ENCODE measurements around the gene MAPK8IP1.

The MAPK8IP1 gene

DNA sequence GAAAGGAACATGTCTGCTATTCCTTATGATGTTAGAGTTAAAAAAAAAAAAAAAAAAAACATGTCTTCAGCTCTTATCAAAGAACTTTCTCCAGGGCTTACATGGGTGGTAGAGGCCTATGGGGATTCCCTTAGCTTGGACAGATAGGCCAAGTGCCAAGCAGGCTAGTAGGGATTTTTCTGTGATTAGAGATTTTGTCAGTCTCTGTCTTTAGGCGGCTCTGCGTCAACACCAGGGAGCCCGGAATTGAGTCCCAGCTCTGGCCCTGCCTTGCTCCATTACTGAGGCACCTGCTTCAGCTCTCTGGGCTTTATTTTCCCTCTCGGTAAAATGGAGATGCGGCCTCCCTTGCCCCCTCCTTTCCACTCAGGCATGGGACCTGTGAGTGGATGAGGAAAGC lies 25.1 kb upstream of the MAPK8IP1 start:
- DNase-seq, result no peak

DNA sequence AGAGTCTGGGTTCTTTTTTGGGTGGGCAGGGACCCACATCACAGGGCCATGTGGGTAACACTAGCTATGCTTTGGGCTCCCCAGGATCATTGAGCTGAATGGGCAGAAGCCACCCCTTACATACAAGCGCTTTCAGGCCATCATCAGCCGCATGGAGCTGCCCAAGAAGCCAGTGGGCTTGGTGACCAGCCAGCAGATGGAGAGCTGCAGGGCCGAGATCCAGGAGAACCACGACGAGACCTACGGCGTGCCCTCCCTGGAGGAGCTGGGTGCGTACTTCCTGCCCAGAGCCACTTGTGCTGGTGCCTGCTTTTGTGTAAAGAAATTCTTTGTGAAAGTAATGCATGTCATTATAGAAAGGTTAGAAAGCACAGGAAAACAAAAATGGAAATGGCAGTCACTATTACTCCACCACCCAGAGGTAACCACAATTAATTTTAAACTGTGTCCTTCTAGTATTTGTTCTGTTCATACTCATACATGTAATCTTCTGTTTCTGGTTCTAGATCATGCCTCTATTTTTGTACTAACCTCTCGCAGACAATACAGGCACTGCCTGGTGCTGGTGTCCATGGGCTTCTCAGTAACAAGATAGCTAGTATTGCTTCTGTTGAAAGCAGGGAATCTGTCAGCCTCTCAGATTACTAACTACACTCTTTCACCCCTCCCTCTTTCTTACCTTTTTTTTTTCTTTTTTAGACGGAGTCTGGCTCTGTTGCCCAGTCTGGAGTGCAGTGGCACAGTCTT lies 24.5 kb upstream of the MAPK8IP1 start:
- DNase-seq, result no peak

DNA sequence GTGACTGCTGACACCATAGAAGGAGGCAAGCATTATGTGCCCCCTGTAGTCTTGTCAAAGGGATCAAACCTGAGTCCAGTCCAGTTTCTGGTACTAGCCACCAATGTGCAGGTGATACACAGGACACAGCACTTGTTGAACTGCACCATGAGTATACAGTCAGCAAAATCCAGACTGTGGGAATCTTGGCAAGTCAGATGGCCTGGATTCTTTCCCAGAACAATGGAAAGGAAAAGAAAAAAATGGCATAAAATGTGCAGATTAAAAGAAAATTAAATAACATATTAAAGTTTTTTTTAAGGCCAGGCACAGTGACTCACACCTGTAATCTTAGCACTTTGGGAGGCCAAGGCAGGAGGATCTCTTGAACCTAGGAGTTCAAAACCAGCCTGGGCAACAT lies 21.4 kb upstream of the MAPK8IP1 start:
- no peak for DNase-seq

DNA sequence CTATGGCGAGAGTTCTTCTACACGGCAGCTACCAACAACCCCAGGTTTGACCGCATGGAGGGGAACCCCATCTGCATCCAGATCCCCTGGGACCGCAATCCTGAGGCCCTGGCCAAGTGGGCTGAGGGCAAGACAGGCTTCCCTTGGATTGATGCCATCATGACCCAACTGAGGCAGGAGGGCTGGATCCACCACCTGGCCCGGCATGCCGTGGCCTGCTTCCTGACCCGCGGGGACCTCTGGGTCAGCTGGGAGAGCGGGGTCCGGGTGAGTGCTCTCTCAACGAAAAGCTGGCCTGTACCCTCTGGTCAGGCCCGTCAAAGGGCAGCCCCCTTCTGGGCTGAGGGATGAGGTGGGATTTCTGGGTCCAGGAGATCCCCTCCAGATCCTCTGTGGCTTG lies 15.9 kb upstream of the MAPK8IP1 start:
- no peak for DNase-seq

DNA sequence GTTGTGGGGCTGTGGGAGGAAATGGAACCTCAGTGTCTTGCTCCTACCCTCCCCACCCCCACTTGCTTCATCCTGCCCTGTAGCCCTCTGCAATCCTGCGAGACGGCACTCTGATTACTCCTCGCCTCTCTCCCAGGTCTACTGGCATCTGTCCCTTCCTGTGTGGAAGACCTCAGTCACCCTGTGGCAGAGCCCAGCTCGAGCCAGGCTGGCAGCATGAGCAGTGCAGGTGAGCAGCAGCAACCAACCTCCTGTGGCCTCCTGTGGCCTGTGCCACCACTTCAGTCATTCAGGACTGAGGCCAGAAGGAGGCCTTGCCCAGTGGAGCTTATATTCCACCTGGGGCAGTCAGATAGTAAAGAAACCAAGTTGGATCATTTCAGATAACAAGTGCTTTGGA lies 14.7 kb upstream of the MAPK8IP1 start:
- DNase-seq, result no peak

DNA sequence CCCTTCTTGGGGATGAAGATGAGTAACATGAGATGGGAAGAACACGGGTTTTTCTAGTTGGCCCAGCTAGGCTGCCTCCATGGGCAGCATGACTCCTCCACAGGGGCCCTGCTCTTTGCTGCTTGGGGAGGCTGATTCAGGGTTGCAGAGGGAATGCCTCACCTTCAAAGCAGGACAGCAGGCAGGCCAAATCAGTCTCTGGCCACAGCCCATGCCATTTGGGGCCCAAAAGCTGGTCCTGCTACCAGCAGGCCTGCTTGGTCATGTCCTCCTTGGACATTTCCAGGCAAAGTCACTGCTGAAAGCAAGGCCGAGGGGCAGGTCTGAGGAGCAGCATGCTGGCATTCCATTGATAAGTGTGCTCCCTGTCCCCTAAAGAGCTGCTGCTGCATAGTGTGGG lies 13.8 kb upstream of the MAPK8IP1 start:
- no peak for DNase-seq

DNA sequence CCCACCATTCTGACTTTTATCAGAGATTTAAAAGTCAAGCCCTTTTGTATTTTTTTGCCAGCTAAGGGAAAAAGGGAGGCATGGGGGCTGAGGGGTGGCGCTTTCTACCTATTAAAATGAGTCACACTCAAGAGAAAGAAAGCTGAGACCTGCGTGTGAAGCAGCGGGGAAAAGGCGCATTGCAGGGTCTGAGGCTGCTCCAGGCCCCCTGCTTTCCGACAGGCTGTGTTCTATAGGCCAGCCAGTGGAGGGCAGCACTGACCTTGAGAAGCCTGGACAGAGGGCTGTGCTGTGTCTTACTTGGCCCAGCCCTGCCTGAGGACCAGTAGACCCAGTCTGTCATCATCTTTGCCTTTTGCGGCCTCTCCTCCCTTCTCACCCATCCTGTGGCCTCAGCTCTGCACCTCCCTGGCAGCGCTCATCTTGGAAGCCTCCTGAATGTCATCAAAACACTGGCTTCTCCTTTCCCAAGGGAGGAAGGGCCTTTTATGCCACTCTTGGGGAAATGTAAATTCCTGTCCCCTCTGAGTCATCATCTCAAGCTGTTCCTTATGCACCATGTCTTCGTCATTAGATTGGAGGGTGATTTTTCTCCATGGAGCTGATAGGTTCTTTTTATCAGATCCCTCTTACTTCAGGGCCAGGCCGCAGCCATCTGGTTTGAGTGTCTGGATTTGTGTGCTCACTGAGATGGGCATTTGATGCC lies 12.6 kb upstream of the MAPK8IP1 start:
- DNase-seq, result peak; percentile 55

DNA sequence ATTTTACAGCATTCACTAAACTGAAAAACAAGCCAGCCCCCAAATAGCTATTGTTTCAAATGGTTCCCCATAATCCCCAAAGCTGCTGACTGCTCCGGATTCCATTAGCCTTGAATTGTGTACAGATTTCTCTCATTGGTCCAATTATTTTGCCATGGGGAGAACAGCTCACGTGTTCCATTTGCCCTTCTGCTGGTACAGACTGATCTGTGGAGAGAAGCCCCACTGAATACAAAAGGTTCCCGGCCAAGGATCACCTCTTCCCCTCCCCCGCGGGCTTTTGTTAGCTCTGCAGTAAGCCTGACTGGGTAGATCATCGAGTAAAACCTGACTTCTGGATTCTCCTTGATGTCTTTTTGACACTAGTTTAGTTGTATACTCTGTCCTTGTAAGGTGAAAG lies 9.1 kb upstream of the MAPK8IP1 start:
- DNase-seq, result no peak

DNA sequence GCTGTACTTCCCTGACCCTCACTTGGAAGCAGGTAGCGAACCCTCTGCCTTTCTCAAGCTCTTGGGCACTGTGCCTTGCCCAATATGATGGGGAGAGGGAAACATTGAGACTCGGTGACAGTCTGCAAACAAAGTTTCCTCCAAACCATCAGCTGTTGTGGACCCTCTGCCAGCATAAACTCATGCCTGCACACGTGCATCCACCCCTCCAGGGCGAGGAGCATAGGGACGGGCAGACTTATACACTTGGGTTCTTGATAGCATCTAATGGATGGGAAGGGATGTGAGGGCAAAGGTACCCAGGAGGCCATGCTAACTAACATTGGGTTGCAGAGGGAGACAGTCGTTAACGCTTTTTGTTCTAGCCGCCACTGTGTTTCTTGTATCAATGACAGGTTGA lies 8.2 kb upstream of the MAPK8IP1 start:
- DNase-seq, result no peak

DNA sequence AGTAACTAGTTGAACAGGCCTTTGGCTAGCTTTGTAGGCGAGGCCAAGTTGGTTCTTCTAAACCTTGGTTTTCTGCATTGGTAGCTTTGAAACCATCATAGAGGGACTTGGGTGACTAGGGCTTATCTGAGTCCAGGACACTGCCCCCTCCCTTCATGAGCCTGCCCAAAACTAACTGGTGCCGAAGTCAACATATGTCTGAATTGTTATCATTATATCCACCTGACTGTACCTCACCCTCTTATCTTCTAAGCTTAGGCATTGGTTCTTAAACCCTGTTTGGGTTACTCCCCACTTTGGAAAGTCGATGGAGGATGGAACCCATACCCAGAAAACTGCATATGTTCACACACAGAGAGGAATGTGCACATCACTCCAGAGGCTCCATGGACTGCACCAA lies 7.6 kb upstream of the MAPK8IP1 start:
- DNase-seq, result no peak

DNA sequence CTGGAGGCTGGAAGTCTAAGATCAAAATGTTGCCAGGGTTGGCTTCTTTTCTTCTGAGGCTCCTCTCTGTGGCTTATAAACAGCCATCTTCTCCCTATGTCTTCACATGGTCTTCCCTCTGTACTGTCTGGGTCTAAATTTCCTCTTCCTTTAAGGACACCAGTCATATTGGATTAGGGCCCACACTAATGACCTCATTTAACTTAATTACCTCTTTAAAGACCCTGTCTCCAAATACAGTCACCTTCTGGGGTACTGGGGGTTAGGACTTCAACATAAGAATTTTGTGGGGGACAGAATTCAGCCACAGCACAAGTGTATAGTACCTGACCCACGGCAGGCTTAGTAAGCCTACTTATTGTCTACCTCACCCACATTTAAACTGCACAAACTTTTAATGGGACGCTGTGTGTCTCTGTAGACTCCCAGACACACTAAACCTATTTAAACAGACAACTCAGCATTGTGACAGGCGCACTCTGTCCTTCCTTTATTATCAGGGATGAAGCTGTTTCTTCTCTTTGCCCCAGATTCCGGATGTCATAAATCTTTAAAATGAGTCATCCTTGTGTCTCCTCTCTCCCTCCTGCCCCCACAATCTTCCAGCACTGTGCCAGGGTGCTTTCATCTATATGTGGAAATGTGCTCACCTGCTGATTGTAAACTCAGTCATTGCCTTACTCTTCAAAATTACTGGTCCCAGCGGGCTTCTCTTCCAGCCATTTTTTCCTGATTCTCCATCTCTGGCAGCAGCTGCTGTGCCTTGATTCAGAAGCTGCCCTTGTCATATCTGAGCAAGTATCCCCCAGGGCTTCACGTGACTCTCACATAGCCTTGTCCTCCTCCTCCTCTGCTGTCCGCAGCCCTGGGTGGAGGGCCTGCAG lies 5.4 kb upstream of the MAPK8IP1 start:
- DNase-seq, result no peak

DNA sequence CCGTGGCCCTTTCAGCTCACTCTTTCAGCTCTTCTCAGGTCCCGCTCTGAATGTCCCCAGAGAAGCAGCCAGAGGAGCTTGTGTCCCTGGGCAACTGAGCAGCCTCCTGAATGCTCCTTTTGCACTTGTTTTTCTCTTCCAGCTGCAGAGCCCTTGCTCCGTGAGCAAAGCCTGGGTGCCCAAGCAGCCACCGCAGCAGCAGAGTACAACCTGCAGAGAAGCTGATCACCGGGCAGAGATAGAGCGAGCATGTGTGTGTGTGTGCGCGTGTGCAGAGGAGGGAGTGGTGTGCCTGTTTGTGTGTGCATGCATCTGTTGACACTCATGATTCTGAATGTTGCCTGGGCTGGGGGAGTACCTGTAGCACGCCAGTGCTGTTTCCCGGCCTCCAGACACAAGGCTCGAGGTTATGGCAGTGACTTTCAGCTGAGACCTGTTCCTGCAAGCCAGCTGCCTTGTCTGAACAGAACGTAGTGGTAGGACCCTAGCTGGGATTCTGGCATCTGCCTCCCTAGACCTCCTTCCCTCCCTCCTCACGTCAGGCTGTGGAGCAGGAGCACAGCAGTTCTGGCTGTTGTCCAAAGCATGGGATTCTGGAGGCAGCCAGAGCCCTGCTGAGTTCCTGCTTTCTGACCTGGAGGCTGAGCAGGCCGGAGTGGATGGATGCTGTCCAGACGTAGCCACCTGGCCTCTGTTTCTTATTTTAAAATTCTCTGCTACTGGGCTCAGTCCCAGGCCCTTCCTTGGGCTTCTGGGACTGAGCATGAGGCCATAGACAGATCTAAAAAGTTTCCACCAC lies 4.5 kb upstream of the MAPK8IP1 start:
- no peak for DNase-seq

DNA sequence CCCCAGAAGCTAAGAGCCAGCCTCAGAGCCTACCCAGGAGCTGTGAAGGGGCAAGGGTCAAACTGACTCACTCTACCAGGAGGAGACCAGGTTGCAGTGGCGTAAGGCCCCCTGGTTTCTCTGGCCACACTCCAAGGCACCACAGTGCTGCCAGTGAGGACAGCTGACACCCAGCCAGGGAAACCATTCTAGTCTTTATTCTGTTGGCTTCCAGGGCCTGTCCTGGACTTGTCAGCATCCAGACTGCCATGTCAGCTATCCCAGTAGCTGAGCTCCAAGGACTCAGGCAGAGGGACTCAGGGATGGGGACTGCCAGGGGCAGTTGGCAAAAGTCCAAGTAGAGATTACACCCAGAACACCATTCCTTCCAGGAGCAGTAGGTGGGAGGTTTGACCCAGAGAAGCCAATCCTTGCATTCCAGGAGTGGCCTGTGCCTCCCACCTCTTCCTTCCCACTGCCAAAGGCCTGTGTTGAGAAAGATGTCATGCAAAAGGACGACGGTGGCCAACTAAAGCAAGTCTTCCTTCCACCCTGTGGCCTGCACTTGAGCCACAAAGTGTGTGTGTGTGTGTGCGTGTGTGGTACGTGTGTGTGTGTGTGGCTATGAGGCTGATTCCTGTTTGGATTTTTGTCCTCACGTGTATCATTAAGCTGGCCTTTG lies 3.6 kb upstream of the MAPK8IP1 start:
- DNase-seq, result peak; percentile 38

DNA sequence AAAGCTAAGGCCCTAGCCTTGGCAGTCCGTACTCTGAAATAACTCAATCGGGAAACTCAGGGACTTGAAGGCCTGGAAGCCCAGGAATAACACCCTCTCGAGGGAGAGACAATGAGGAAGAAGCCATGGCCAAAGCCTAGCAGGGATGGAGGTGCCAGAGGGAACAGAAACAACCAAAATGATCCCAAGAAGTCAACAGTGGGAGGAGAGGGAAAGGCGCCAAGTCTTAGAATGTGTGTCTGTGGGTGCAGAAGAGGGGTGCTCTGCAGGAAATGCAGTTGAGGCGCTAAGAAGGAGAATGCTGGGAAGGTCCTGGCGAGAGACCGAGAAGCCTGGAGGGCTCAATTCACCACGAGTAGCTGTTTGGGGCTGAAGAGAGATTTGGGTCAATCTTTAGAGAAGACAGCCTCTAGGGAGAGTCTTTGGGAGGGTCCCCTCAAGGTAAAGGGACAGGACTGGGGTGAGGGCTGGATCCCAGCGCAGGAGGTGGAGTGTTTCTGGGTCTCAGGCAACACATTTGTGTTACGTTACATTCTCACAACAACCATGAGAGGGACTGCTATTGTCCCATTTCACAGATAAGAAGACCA lies 760 bp upstream of the MAPK8IP1 start:
- DNase-seq, result no peak

DNA sequence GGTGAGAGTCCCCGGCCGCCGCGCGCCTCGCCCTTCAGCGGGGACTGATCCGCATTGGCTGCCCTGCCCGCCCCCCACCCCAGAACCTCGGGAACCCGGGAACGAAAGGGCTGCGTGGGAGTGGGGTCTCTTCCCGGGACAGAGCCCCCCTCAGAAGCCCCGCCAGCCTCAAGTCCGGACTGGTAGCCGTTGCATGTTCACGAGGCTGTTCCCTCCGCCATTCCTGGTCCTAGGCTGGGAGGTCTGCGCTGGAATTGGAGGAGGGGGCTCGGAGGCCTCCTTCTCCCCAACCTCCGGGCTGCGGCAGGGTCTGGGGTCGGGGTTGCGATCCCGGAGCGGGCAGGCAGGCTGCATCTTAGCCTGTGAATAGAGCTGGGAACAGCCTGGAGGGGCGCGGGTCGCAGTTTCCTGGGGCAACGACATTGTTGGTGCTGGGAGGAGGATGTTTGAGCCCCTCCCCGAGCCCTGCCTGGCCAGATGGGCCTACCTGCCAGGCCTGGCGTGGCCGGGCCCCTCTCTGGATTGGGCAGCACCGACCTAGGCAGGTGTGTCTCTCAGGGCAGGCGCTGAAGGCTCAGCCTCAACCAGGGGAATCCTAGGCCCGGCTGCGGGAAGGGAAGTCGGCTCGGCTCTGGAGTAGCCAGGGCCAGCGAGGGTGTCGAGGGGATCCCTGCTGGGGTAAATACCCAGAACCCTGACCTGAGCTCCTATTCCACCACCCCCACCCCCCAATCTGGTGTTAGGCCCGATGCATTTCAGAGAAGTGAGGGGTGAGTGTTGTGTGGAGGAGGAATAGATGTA lies 670 bp downstream of the MAPK8IP1 start:
- peak; percentile 16 for DNase-seq

DNA sequence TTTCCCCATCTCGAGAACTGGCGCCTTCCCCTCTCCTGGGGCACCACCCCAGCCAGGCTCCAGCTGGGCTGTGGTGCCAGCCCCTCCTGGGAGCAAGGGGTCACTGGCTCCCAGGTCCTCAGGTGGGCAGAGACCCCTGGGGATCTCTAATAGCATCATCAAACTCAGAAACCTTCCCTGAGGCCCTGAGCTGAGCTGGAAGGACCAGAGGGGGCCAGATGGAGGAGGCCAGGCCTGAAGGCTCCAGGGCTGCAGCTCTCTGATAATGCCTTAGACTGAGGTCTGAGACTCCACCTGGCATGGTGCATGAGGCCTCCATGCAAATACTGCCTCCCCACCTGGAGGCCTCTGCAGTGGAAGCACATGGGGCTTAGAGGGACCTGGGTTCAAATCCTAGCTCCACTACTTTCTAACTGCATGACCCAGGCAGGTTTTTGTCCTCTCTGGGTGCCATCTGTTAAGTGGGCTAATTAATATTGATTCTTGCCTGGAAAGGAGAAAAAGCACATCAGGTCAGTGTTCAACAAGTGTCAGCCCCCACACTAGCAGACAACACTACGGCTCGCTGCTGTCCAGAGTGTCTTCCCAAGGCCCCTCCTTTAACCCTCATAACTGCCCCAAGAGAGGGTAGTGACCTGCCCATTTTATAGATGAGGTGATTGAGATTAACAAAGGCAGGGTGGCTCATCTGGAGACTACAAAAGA lies 1.5 kb downstream of the MAPK8IP1 start:
- no peak for DNase-seq

DNA sequence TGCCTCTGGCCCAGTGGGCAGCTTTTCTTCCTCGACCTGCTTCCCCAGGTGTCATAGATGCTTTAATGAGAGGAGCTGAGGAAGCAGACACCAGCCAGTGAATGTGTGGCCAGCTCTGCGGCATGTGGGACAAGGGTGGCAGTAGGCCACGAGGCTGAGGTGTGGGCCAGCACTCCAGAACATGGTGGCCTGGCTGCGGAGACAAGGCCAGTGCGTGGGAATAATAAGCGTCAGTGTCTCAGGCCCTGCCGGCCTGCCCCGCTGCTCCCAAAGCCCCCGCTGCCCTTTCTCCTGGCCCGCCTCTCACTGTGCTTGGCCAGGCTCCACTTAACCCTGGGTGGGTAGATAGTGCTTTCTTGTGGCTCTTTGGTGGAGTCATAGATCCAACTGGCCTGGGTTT lies 2.1 kb downstream of the MAPK8IP1 start:
- no peak for DNase-seq

DNA sequence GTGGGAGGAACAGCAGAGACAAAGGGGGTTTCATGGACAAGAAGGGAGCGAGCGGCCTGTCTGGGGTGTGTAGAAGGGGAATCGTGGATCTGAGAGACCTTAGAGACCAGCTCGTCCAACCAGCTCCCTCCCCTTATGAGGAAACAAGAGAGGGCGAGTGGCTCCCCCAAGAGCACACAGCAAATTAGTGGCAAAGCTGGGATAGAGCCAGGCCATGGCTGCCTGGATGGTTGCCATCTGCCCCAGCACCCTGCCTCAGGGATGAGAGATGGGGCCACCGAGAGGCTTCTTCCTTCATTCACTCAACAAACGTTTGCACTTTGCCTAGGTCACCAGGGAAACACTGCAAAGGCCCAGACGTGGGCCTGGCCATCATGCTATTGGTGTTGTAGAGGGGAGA lies 4.1 kb downstream of the MAPK8IP1 start:
- no peak for DNase-seq

DNA sequence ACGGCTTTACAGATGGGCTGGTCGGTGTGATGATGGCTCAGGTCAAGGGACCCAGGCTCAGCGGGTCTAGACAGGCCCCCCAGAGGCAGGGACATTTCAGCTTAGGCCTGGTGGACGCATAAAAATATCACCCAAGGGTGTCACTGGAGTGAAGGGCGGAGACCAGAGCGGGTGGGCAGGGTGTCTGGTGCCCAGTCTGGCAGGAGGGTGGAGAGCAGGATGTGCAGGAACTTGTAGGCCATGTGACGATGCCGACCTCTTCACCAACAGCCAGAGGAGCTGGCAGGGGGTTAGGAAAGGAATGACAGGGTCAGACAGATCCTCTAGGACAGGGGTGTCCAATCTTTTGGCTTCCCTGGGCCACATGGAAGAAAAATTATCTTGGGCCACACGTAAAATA lies 4.5 kb downstream of the MAPK8IP1 start:
- DNase-seq, result no peak

DNA sequence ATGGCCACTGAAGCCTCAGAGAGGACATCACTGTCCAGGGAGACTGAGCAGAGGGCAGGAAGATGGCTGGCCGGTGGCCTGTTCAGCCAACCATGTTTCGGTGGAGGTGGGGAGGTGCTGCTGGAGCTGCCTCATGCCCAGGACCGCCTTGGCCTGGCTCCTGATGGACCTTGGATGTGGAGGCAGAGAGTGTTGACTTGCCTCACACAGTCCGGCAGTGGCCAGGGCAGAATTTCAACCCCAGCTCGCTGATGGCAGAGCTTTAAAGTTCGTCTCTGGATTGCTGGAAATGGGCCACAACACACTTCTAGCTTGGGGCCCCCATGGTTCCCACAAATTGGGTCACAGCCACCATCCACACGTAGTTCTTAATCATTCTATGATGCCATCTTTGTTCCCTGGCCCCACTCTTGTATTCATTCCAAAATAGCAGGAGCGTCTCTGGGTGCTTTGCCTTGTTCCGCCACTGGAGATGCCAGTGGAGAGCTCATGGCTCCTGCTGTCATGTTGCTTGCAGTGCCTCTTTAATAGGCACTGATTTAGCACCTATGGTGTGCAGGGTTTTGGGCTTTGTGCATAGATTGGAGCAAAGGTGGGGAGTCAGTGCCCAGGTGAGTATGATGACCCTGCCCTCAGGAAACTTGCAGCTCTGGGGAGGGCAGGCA lies 5.6 kb downstream of the MAPK8IP1 start:
- DNase-seq, result no peak
